Measurements from ENCODE around the gene ZC3H18.

Gene ZC3H18

DNA sequence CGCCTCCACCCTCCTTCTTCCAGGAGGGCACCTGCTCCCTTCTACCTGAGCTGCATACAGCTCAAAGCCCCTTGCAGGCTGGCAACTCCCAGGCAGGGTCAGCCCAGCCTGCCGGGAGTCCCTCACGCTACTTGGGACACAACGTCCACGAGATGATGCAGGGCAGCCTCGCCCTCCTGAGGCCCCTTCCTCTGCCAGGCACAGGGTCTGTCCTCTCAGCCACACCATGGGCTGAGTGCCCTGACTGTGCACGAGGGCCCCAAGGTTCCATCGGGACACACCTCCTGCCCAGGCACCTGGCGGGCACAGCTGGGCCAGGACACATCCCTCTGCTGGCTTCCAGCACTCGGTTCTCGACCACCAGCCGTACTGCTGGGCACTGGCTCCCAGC is 30.9 kb upstream of the ZC3H18 start:
- no peaks in the 10 kb centered on the region for H3K9me3 ChIP-seq (ENCODE audit: control insufficient read depth, low read length)
- peaks cover 8% of the 10 kb centered on the region for H3K27me3 ChIP-seq (replicated peaks; ENCODE audit: control insufficient read depth, insufficient read depth, low read length, poor library complexity, severe bottlenecking)
- H3K36me3 ChIP-seq (ENCODE audit: control insufficient read depth, insufficient read depth, low read length): no peaks in the 10 kb centered on the region
- H3K4me3 ChIP-seq (ENCODE audit: insufficient read depth, low read depth, low read length, poor library complexity, severe bottlenecking): no peak overlapping the region
- no peak for DNase-seq
- H3K27ac ChIP-seq (ENCODE audit: insufficient read depth, low read length, poor library complexity, severe bottlenecking): no peak overlapping the region
- H3K4me1 ChIP-seq (ENCODE audit: control insufficient read depth, insufficient read depth, low read length, poor library complexity, severe bottlenecking): peaks cover 9% of the 10 kb centered on the region

DNA sequence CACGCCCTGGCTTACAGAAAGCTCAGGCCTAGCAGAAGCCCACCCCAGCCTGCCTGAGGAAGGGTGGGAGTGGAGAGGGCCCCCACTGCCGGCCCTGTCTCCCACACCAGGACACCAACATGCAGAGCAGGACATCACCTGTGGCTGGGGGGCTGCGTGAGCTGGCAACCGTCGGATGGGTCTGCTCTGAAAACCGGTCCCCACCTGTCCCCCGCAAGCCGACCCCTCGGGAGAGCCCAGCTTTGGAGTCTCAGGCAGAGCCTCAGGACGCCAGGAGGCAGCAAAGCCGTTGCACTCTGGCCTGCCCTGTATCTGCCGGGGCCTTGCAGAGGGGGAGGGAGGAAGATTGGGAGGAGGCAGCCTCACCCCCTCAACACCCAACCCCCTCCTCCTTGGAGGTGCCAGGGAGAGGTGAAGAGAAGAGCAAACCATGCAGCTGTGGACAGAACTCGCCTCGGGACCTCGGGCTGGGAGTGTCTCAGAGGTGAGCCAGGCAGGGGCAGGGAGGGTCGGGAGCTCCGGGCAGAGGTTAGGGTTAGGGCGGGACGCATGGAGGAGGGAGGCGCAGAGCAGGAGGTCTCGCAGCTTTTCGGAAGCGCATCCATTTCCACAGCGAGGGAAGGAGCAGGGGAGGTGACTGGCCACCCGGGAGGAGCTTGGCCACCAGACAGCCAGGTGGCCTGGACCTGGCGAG is 30.4 kb upstream of the ZC3H18 start:
- no peak overlapping the region for H3K4me3 ChIP-seq (ENCODE audit: insufficient read depth, low read depth, low read length, poor library complexity, severe bottlenecking)
- H3K9me3 ChIP-seq (ENCODE audit: control insufficient read depth, low read length): no peaks in the 10 kb centered on the region
- H3K36me3 ChIP-seq (ENCODE audit: control insufficient read depth, insufficient read depth, low read length): no peaks in the 10 kb centered on the region
- DNase-seq: no peak
- H3K27me3 ChIP-seq (replicated peaks; ENCODE audit: control insufficient read depth, insufficient read depth, low read length, poor library complexity, severe bottlenecking): peaks cover 8% of the 10 kb centered on the region
- H3K4me1 ChIP-seq (ENCODE audit: control insufficient read depth, insufficient read depth, low read length, poor library complexity, severe bottlenecking): peaks cover 7% of the 10 kb centered on the region
- H3K27ac ChIP-seq (ENCODE audit: insufficient read depth, low read length, poor library complexity, severe bottlenecking): no peak overlapping the region

DNA sequence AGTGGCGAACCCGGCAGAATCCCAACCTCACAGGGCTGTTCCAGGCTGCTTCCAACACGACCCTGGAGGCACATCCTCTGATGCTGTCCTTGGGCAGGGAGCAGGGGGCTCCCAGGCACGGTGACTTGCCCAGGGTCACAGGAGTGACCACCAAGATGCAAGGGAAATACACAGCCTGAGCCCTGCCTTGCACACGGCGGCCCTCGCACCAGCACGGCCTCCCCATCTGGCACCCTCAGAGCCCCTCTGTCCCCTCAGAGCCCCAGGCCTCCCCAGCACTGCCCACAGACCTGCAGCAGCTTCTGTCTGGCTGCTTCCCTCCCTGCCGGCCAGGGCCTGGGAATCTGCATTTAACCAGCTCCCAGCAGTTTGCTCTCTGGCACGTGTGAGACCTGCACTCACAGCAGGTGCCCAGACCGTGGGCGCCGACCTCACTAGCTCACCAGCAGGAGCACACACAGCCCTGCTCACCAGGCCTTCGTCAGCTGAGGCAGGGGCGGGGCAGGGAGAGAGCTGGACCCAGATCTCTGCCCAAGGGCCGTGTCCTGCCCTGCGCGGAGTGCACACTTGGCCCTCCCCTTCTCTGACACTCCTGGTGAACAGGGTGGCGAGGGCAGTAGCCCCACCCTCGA is 29.7 kb upstream of the ZC3H18 start:
- no peak overlapping the region for H3K4me3 ChIP-seq (ENCODE audit: insufficient read depth, low read depth, low read length, poor library complexity, severe bottlenecking)
- no peaks in the 10 kb centered on the region for H3K36me3 ChIP-seq (ENCODE audit: control insufficient read depth, insufficient read depth, low read length)
- peaks cover under 1% of the 10 kb centered on the region for H3K4me1 ChIP-seq (ENCODE audit: control insufficient read depth, insufficient read depth, low read length, poor library complexity, severe bottlenecking)
- no peaks in the 10 kb centered on the region for H3K9me3 ChIP-seq (ENCODE audit: control insufficient read depth, low read length)
- no peak overlapping the region for H3K27ac ChIP-seq (ENCODE audit: insufficient read depth, low read length, poor library complexity, severe bottlenecking)
- no peak for DNase-seq
- H3K27me3 ChIP-seq (replicated peaks; ENCODE audit: control insufficient read depth, insufficient read depth, low read length, poor library complexity, severe bottlenecking): peaks cover 8% of the 10 kb centered on the region

DNA sequence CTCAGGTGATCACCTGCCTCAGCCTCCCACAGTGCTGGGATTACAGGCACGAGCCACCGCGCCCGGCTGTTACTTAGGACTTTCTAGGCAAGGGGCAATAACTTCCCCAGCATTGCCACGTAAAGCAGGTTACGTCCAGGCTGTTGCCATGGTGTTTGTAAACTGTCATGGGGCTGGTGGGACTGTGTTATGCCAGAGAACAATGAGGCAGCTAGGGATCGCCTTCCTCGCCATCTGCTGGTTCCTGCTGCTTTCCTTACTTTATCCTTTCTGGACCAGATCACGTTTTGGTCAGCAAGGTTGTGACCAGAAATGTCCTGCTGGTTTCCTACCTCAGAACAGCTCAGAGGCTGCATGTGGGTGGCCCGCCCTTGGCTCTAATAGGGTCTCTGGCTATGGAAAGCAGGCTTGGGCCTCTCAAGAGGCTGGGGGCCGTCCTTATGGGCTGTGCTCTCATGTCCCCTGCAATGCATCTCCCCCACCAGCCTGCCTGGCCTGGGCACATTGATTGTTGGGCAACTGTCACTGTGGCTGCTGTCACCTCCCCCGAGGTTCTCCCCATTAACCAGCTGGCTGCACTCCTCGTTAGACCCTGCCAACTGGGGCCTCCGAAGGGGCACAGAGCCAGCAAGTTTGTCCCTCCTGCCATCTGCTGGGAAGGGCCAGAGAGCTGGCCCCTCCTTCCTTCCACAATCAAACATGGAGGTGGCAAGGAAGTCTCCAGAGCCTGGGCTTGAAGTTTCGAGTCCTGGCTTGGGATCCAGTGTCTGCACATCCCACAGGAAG is 28.2 kb upstream of the ZC3H18 start:
- H3K4me3 ChIP-seq (ENCODE audit: insufficient read depth, low read depth, low read length, poor library complexity, severe bottlenecking): no peak overlapping the region
- no peaks in the 10 kb centered on the region for H3K9me3 ChIP-seq (ENCODE audit: control insufficient read depth, low read length)
- peaks cover 11% of the 10 kb centered on the region for H3K27me3 ChIP-seq (replicated peaks; ENCODE audit: control insufficient read depth, insufficient read depth, low read length, poor library complexity, severe bottlenecking)
- H3K27ac ChIP-seq (ENCODE audit: insufficient read depth, low read length, poor library complexity, severe bottlenecking): no peak overlapping the region
- no peaks in the 10 kb centered on the region for H3K4me1 ChIP-seq (ENCODE audit: control insufficient read depth, insufficient read depth, low read length, poor library complexity, severe bottlenecking)
- H3K36me3 ChIP-seq (ENCODE audit: control insufficient read depth, insufficient read depth, low read length): no peaks in the 10 kb centered on the region
- DNase-seq: no peak

DNA sequence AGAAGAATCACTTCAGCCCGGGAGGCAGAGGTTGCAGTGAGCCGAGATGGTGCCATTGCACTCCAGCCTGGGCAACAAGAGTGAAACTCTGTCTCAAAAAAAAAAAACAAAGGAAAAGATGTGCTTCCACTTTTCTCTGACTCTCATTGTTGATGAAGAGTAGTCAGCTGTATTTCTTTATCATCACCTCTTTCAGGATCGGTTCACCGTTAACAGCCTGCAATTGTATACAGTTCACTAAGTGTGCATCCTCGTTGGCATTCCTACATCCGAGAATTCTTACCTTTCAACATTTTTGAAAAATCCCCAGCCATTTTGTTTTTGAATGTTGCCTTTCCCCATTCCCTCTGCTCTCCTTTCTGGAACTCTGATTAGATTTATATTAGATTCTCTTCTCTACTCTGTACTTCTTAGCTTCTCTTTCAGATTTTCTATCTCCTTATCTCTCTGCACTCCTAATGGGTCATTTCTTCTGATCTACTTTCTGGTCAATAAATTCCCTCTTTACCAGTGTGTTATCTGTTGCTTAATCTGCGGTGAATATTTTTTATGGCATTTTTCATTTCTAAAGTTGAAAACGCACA is 26.9 kb upstream of the ZC3H18 start:
- Histone ChIP-seq H3K27ac (ENCODE audit: insufficient read depth, low read length, poor library complexity, severe bottlenecking) (no peak overlapping the region), H3K27me3 (replicated peaks; ENCODE audit: control insufficient read depth, insufficient read depth, low read length, poor library complexity, severe bottlenecking) (peaks cover 11% of the 10 kb centered on the region), H3K9me3 (ENCODE audit: control insufficient read depth, low read length) (no peaks in the 10 kb centered on the region), H3K4me3 (ENCODE audit: insufficient read depth, low read depth, low read length, poor library complexity, severe bottlenecking) (no peak overlapping the region), H3K36me3 (ENCODE audit: control insufficient read depth, insufficient read depth, low read length) (no peaks in the 10 kb centered on the region), H3K4me1 (ENCODE audit: control insufficient read depth, insufficient read depth, low read length, poor library complexity, severe bottlenecking) (no peaks in the 10 kb centered on the region)
- DNase-seq: no peak

DNA sequence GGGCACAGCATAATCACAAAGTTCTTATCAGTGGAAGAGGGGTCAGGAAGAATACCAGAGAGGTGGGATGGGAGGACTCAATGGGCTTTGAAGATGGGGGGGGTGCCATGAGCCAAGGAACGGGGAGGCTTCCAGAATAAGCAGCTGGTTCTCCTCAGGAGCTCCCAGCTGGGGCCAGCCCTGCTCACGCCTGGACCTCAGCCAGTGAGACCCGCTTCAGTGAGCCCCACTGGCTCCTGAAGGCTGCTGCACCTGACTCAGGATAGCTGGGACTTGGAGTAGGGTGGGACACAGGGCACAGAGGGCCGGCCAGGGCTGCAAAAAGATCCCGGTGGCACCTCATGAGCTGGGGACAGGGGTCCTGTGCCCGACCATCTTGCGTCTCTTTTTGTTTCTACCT is 24.4 kb upstream of the ZC3H18 start:
- H3K27me3 ChIP-seq (replicated peaks; ENCODE audit: control insufficient read depth, insufficient read depth, low read length, poor library complexity, severe bottlenecking): peaks cover 3% of the 10 kb centered on the region
- no peak for DNase-seq

DNA sequence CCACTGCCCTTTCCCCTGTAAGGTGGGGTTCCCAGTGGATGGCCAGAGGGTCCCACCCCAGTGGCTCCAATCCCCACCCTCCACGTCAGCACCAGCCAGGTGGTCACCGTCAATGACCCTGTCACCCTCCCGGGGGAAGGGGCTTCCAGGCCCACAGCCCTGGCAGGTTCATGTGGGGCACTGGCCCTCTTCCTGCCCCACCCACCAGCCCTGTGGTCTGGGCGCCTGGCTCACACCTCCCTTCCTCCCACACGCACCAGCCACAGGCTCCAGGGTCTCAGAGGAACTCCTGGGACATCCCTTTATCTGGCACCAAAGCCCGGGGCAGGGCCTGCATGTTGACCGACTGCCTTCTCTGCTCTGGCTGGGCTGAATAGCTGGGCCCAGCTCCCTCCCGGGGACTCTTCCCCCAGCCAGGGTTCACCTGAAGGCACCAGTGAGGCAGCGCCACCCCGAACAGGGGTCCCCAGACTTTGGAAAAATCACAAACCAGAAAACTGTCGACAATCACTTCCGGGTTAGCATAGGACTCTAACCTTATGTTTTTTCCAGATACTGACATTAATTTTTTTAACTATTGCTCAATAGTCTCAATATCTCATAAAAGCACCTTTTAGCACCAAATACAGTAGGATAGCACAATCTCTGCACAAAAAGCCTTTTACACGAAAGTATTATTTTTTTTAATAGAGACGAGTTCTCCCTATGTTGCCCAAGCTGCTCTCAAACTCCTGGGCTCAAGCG is 21.9 kb upstream of the ZC3H18 start:
- Histone ChIP-seq H3K36me3 (ENCODE audit: control insufficient read depth, insufficient read depth, low read length) (no peaks in the 10 kb centered on the region), H3K4me3 (ENCODE audit: insufficient read depth, low read depth, low read length, poor library complexity, severe bottlenecking) (no peak overlapping the region), H3K4me1 (ENCODE audit: control insufficient read depth, insufficient read depth, low read length, poor library complexity, severe bottlenecking) (no peaks in the 10 kb centered on the region), H3K9me3 (ENCODE audit: control insufficient read depth, low read length) (no peaks in the 10 kb centered on the region), H3K27ac (ENCODE audit: insufficient read depth, low read length, poor library complexity, severe bottlenecking) (no peak overlapping the region), H3K27me3 (replicated peaks; ENCODE audit: control insufficient read depth, insufficient read depth, low read length, poor library complexity, severe bottlenecking) (peaks cover 3% of the 10 kb centered on the region)
- DNase-seq: no peak

More for the DNA sequence above, 24.4 kb upstream of the ZC3H18 start:
- no peaks in the 10 kb centered on the region for H3K36me3 ChIP-seq (ENCODE audit: control insufficient read depth, insufficient read depth, low read length)
- no peaks in the 10 kb centered on the region for H3K9me3 ChIP-seq (ENCODE audit: control insufficient read depth, low read length)
- H3K4me3 ChIP-seq (ENCODE audit: insufficient read depth, low read depth, low read length, poor library complexity, severe bottlenecking): no peak overlapping the region
- H3K4me1 ChIP-seq (ENCODE audit: control insufficient read depth, insufficient read depth, low read length, poor library complexity, severe bottlenecking): no peaks in the 10 kb centered on the region
- H3K27ac ChIP-seq (ENCODE audit: insufficient read depth, low read length, poor library complexity, severe bottlenecking): no peak overlapping the region

DNA sequence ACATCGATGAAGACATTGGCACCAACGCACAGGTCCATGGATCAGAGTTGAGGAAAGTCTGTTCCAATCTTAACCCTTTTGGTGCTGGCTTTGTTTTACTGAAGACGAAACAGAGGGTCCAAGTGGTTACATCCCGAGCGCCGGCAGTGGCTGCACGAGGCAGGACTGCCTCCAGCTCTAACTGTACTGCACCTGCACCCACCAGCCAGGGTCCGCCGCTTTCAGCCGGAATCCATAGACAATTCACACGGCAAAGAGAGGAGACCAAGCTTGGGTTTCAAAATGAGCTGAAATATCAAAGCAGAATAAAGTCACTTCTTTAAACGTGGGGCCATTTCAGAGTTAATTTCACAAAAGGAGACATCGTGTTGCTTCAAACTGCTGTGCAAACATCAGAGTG is 21.2 kb upstream of the ZC3H18 start:
- Histone ChIP-seq H3K4me3 (ENCODE audit: insufficient read depth, low read depth, low read length, poor library complexity, severe bottlenecking) (no peak overlapping the region), H3K27me3 (replicated peaks; ENCODE audit: control insufficient read depth, insufficient read depth, low read length, poor library complexity, severe bottlenecking) (peaks cover 3% of the 10 kb centered on the region), H3K36me3 (ENCODE audit: control insufficient read depth, insufficient read depth, low read length) (no peaks in the 10 kb centered on the region), H3K9me3 (ENCODE audit: control insufficient read depth, low read length) (no peaks in the 10 kb centered on the region), H3K27ac (ENCODE audit: insufficient read depth, low read length, poor library complexity, severe bottlenecking) (no peak overlapping the region), H3K4me1 (ENCODE audit: control insufficient read depth, insufficient read depth, low read length, poor library complexity, severe bottlenecking) (no peaks in the 10 kb centered on the region)
- no peak for DNase-seq

DNA sequence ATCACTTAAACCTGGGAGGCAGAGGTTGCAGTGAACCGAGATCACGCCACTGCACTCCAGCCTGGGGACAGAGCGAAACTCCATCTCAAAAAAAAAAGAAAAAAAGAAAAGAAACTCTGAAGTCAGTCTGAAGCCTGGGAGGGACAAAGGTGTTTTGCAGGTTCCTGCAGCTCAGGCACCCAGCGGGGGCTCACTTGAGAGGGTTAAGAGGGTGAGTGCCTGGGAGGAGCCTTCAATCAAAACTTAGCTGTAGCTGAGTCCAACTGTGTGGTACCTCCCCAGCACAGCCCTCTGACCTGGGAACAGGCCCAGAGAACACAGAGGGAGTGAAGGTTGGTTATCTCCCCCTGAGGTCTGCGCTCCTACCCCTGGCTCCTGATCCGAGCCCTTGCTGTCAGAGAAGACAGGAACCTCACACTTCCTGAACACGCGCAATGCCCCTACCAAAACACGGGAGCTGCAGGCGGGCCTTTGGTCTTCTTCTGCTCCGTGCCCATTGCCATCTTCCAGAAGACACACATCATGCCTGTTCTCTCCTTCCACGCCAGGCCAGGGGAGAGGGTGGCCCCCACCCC is 20.4 kb upstream of the ZC3H18 start:
- Histone ChIP-seq H3K4me3 (ENCODE audit: insufficient read depth, low read depth, low read length, poor library complexity, severe bottlenecking) (no peak overlapping the region), H3K9me3 (ENCODE audit: control insufficient read depth, low read length) (no peaks in the 10 kb centered on the region), H3K36me3 (ENCODE audit: control insufficient read depth, insufficient read depth, low read length) (no peaks in the 10 kb centered on the region), H3K27ac (ENCODE audit: insufficient read depth, low read length, poor library complexity, severe bottlenecking) (no peak overlapping the region), H3K4me1 (ENCODE audit: control insufficient read depth, insufficient read depth, low read length, poor library complexity, severe bottlenecking) (no peaks in the 10 kb centered on the region), H3K27me3 (replicated peaks; ENCODE audit: control insufficient read depth, insufficient read depth, low read length, poor library complexity, severe bottlenecking) (peaks cover 3% of the 10 kb centered on the region)
- no peak for DNase-seq

All from effector memory CD4-positive, alpha-beta T cell (primary cell).